GM12878 (cell line): Measurements from ENCODE around the gene MYO9B. TPM values are rescaled to one million over a fixed set of nuclear protein-coding genes. Genes with fewer than 3 reads are reported as not detected.

Experiments used
- ATAC-seq: fragments of 200-7000 bp; cut with Tn5 transposase; 3 replicates; pipeline ENCODE4 v1.9.1; 2020; ENCODE audit warnings: mild to moderate bottlenecking, moderate library complexity
- BruUV-seq: library from RNA; stranded (reverse); fragments of 400-500 nt; replicated peaks from 2 replicates; lab custom pipeline; 2021; lab: Mats Ljungman, UMichigan
- CTCF ChIA-PET: fragments of 300-600 bp; sonication (Branson Sonifier 250); formaldehyde crosslinking; extraction: SDS; loops from one replicate; lab custom pipeline; 2021; ENCODE audit warnings: inconsistent platforms; lab: Yijun Ruan, JAX
- POLR2A ChIA-PET: fragments of 350-600 bp; formaldehyde crosslinking; extraction: SDS; loops from one replicate; lab custom pipeline; 2021; ENCODE audit warnings: inconsistent platforms; lab: Charles Lee
- RAD21 ChIA-PET: fragments of 300-600 bp; sonication (Branson Sonifier 250); formaldehyde crosslinking; loops from one replicate; lab custom pipeline; 2023; ENCODE audit warnings: antibody characterized with exemption; ENCODE audit not compliant: unreplicated experiment; lab: Charles Lee
- SMC1A ChIA-PET: fragments of 300-600 bp; sonication (Branson Sonifier 250); formaldehyde crosslinking; loops from one replicate; lab custom pipeline; 2023; ENCODE audit not compliant: unreplicated experiment, uncharacterized antibody; lab: Charles Lee
- DNase-seq: peaks from one replicate; pipeline ENCODE4 v3.0.0-alpha.2; 2011; ENCODE audit warnings: low read depth, low spot score
- FAIRE-seq: peaks from 3 replicates; lab custom pipeline; 2011; peaks lifted over from hg19 to GRCh38; lab: Jason Lieb, UNC
- H2AFZ ChIP-seq: 2 replicates; pipeline ENCODE4 v1.6.0; 2011; ENCODE audit warnings: low read depth, low read length, control low read depth; ENCODE audit not compliant: control insufficient read depth
- H3K27ac ChIP-seq: 2 replicates; pipeline ENCODE4 v1.5.1; 2011; ENCODE audit warnings: control low read depth; ENCODE audit not compliant: control insufficient read depth, insufficient read depth
- H3K27me3 ChIP-seq, 2 experiments: replicated peaks in 1 of 2; 2 replicates each; pipeline versions ENCODE4 v1.6.0 to v1.6.1; 2011; ENCODE audit warnings: low read length in 1 of 2; ENCODE audit not compliant: control insufficient read depth in 2 of 2, insufficient read depth in 2 of 2
- H3K36me3 ChIP-seq, 2 experiments: 2 replicates each; pipeline ENCODE4 v1.5.1; 2011; ENCODE audit warnings: low read length in 1 of 2; ENCODE audit not compliant: control insufficient read depth in 2 of 2, insufficient read depth in 2 of 2
- H3K4me1 ChIP-seq: 2 replicates; pipeline ENCODE4 v1.6.1; 2011; ENCODE audit warnings: mild to moderate bottlenecking, low read length, moderate library complexity, mixed read lengths; ENCODE audit not compliant: control insufficient read depth, insufficient read depth
- H3K4me2 ChIP-seq: 2 replicates; pipeline ENCODE4 v1.6.0; 2011; ENCODE audit warnings: control low read depth; ENCODE audit not compliant: control insufficient read depth, insufficient read depth
- H3K4me3 ChIP-seq: fragments of 200-600 bp; sonication (generic); 2 replicates; pipeline ENCODE4 v1.5.1; 2016
- H3K79me2 ChIP-seq: 2 replicates; pipeline ENCODE4 v1.6.0; 2011; ENCODE audit warnings: low read length; ENCODE audit not compliant: control insufficient read depth, insufficient read depth
- H3K9ac ChIP-seq: 2 replicates; pipeline ENCODE4 v1.8.0; 2011; ENCODE audit warnings: low read length, control low read depth, mixed read lengths; ENCODE audit not compliant: control insufficient read depth, insufficient read depth
- H3K9me3 ChIP-seq: replicated peaks from 3 replicates; pipeline ENCODE4 v1.5.1; 2011; ENCODE audit warnings: mild to moderate bottlenecking, low read length; ENCODE audit not compliant: control insufficient read depth, insufficient read depth
- H4K20me1 ChIP-seq: 2 replicates; pipeline ENCODE4 v1.6.0; 2011; ENCODE audit not compliant: control insufficient read depth, insufficient read depth
- CTCF ChIP-seq, 3 experiments: IDR thresholded peaks in 2 of 3; conservative IDR thresholded peaks in 1 of 3; 2 replicates each; pipeline ENCODE4 v1.5.1; 2011; ENCODE audit warnings: low read depth in 3 of 3, low read length in 3 of 3, mild to moderate bottlenecking in 3 of 3, control low read depth in 2 of 3, moderate library complexity in 2 of 3, inconsistent platforms in 1 of 3, mixed read lengths in 1 of 3; ENCODE audit not compliant: control insufficient read depth in 2 of 3, insufficient read depth in 1 of 3; ENCODE audit errors: extremely low read depth in 1 of 3
- RAD21 ChIP-seq: IDR thresholded peaks from 2 replicates; pipeline ENCODE4 v1.6.1; 2011; ENCODE audit warnings: mild to moderate bottlenecking, low read depth, low read length, moderate library complexity; ENCODE audit not compliant: insufficient read depth
- TBL1XR1 ChIP-seq: IDR thresholded peaks from 2 replicates; pipeline ENCODE4 v1.6.1; 2012; ENCODE audit warnings: low read depth, low read length, improper control_type of control experiment
- WGBS: methylation state at CpG from one replicate; pipeline ENCODE4 v1.1.6; 2016; ENCODE audit warnings: low lambda C conversion rate; ENCODE audit not compliant: insufficient replicate concordance, insufficient coverage; ENCODE audit errors: missing lambda C conversion rate; 5-methylcytosine and 5-hydroxymethylcytosine counted together
- in situ Hi-C: fragments of 300-500 bp; cut with MboI; formaldehyde crosslinking; loops from 9 replicates; pipeline ENCODE4 v1.14.3; 2018; ENCODE audit warnings: mixed read lengths
- intact Hi-C: fragments of 100-400 bp; cut with micrococcal nuclease; formaldehyde crosslinking; loops from one replicate; pipeline ENCODE4 v1.14.2; 2022; ENCODE audit not compliant: unreplicated experiment
- polyA plus RNA-seq, 11 experiments: library from polyadenylated mRNA; depleted of rRNA in 4 of 11; unstranded in 6 of 11; stranded (reverse) in 5 of 11; fragments of >200 nt; fragmentation: Nextera tagmentation in 4 of 11; fragmentation: Illumina TruSeq in 1 of 11; extraction: Ambion mirVana in 4 of 11; extraction: Trizol in 1 of 11; gene quantifications; 1 replicate in 1 of 11; 2 replicates in 10 of 11; pipeline versions ENCODE4 v1.2.1 to v1.2.3, GENCODE V29; 2011 to 2016; ENCODE audit warnings: inconsistent platforms in 2 of 11, missing spikeins in 2 of 11, low read depth in 1 of 11
- total RNA-seq, 4 experiments: library from RNA; depleted of rRNA in 3 of 4; stranded (reverse); fragments of >200 nt in 3 of 4; fragmentation: Illumina TruSeq in 1 of 4; extraction: Trizol in 1 of 4; gene quantifications; 2 replicates each; pipeline versions ENCODE4 v1.2.1 to v1.2.3, GENCODE V29; 2013 to 2021

MYO9B gene
- total and polyA plus RNA-seq, 10 of the 15 experiments (the other 5 are each of a cell fraction or from before 2014, with no cell fraction given): 5.4 to 165 (median 45.8) TPM

- peaks cover 52% of the 10 kb centered on the region for H3K4me1 ChIP-seq
- H4K20me1 ChIP-seq: 0 out of 2 replicates have a peak, but pooled peaks cover 3% of the 10 kb centered on the region
- CTCF ChIA-PET: interaction anchor here (1.2 to 1.8 kb wide), 2 partner anchors 12 to 20 kb away, joined by 3 to 6 read pairs; no protein-coding TSS in a partner anchor
- H3K79me2 ChIP-seq: peaks cover 81% of the 10 kb centered on the region
- peak overlapping the region; percentile 15 for H3K4me2 ChIP-seq
- intact Hi-C loops (no loop called here), in situ Hi-C loops (no loop called here)
- TSS peak; percentile 40 for BruUV-seq
- no peak overlapping the region for H3K9ac ChIP-seq
- TF ChIP-seq RAD21 (peak; percentile 43), CTCF (IDR thresholded peaks at IDR 0.05 in 2 of 3, conservative IDR thresholded peaks at IDR 0.05 in 1 of 3; ENCODE audit: control insufficient read depth in 2 of 3, extremely low read depth in 1 of 3, insufficient read depth in 1 of 3, low read depth in 3 of 3, low read length in 3 of 3) (peak; percentile 29 to 77 (median 63)), TBL1XR1 (no peak)
- TF ChIP-seq, all 136 proteins: peak for 2
- DNase-seq (no peak), ATAC-seq (no peak), FAIRE-seq (no peak)
- ChIA-PET POLR2A (interaction anchor here (0.6 to 0.7 kb wide), 3 partner anchors 27 to 67 kb away, joined by 3 read pairs; no protein-coding TSS in a partner anchor), SMC1A (interaction anchor here (0.6 to 1.3 kb wide), 2 partner anchors 22 to 1063 kb away, joined by 3 to 4 read pairs; no protein-coding TSS in a partner anchor), RAD21 (no interaction called here)
- Histone ChIP-seq H3K36me3 (peaks cover 34 to 40% of the 10 kb centered on the region in 2 experiments), H3K9me3 (no peaks in the 10 kb centered on the region; the same call in 2 of the 3 replicates), H3K27me3 (no peaks in the 10 kb centered on the region), H3K27ac (peak overlapping the region; percentile 60), H3K4me3 (no peak overlapping the region), H2AFZ (no peak overlapping the region)
- 81% methylated on average over 3 of the region's 3 CpGs for WGBS
Observed at GRCh38 chr19:17103177-17103576, 27.6 kb downstream of the MYO9B start.
